Choroid plexus epithelial cell (primary cell): ENCODE data around the gene HMOX1.

Experiments used
- DNase-seq: peaks from one replicate; pipeline ENCODE4 v3.0.0-alpha.2; 2010; ENCODE audit warnings: low read depth
- H3K4me3 ChIP-seq: 2 replicates; pipeline ENCODE4 v1.5.1; 2011; ENCODE audit warnings: low read depth, mild to moderate bottlenecking, control low read depth, low read length, moderate library complexity
- CTCF ChIP-seq: conservative IDR thresholded peaks from 2 replicates; pipeline ENCODE4 v1.5.1; 2011; ENCODE audit warnings: low read depth, mild to moderate bottlenecking, control low read depth, inconsistent platforms, low read length, moderate library complexity

Gene HMOX1

GRCh38 chr22:35375031-35375430 is 5.9 kb upstream of the HMOX1 start:
- DNase-seq, result no peak
- H3K4me3 ChIP-seq, result no peak overlapping the region
- no peak for TF ChIP-seq CTCF

GRCh38 chr22:35375526-35375925 is 5.4 kb upstream of the HMOX1 start:
- no peak overlapping the region for H3K4me3 ChIP-seq
- no peak for TF ChIP-seq CTCF
- DNase-seq, result no peak

GRCh38 chr22:35376728-35377472 is 4.0 kb upstream of the HMOX1 start:
- H3K4me3 ChIP-seq, result no peak overlapping the region
- no peak for TF ChIP-seq CTCF
- peak; percentile 99 for DNase-seq

- no peak for TF ChIP-seq CTCF
Observed at GRCh38 chr22:35377735-35378134, 3.2 kb upstream of the HMOX1 start.

GRCh38 chr22:35378621-35379020 is 2.3 kb upstream of the HMOX1 start:
- no peak overlapping the region for H3K4me3 ChIP-seq
- no peak for TF ChIP-seq CTCF
- DNase-seq, result no peak

More at GRCh38 chr22:35377735-35378134, 3.2 kb upstream of the HMOX1 start:
- no peak overlapping the region for H3K4me3 ChIP-seq
- DNase-seq, result no peak

GRCh38 chr22:35379146-35379993 is 1.5 kb upstream of the HMOX1 start:
- no peak overlapping the region for H3K4me3 ChIP-seq
- no peak for TF ChIP-seq CTCF
- DNase-seq, result no peak
